Cardiac muscle cell (in vitro differentiated cells and primary cell): ENCODE results near the gene SPAG6. TPM values are rescaled to one million over a fixed set of nuclear protein-coding genes. Genes with fewer than 3 reads are reported as not detected.
"Not testable (repeated sequence)": the region's sequence is repeated elsewhere in the genome, so short reads cannot be mapped to it uniquely, and the experiment has no call there.

Source experiments
- DNase-seq, 2 donors: peaks; one replicate each; pipeline versions ENCODE4 v3.0.0 to v3.0.0-alpha.2; 2010 to 2017; ENCODE audit warnings: low read depth in 1 of 2, low spot score in 1 of 2
- H3K27ac ChIP-seq: fragments of 200-600 bp; sonication (generic); 2 replicates; pipeline ENCODE4 v1.5.1; 2016
- H3K27me3 ChIP-seq: fragments of 200-600 bp; sonication (generic); 2 replicates; pipeline ENCODE4 v1.6.0; 2016; ENCODE audit warnings: control low read depth
- H3K36me3 ChIP-seq: fragments of 200-600 bp; sonication (generic); 2 replicates; pipeline ENCODE4 v1.5.1; 2016; ENCODE audit warnings: control low read depth
- H3K4me1 ChIP-seq: fragments of 200-600 bp; sonication (generic); 2 replicates; pipeline ENCODE4 v1.8.1; 2017; ENCODE audit warnings: low read depth, mild to moderate bottlenecking, mixed run types
- H3K4me3 ChIP-seq: fragments of 200-600 bp; sonication (generic); 2 replicates; pipeline ENCODE4 v1.5.1; 2016; ENCODE audit warnings: mild to moderate bottlenecking
- H3K9me3 ChIP-seq: fragments of 200-600 bp; sonication (generic); 2 replicates; pipeline ENCODE4 v1.5.1; 2017; ENCODE audit warnings: low read depth, mild to moderate bottlenecking, control low read depth
- polyA plus RNA-seq: library from polyadenylated mRNA; unstranded; fragments of >200 nt; fragmentation: Nextera tagmentation; extraction: Ambion mirVana; gene quantifications from 2 replicates; pipeline ENCODE4 v1.2.1, GENCODE V29; 2016
- total RNA-seq: library from RNA; depleted of rRNA; stranded (reverse); fragments of >200 nt; gene quantifications from 2 replicates; pipeline ENCODE4 v1.2.3, GENCODE V29; 2016
- TF ChIP-seq, protein P1 (sequence below): IDR thresholded peaks from 2 replicates; pipeline ENCODE4 v1.5.1; 2012; ENCODE audit warnings: low read depth, mild to moderate bottlenecking, low read length

SPAG6 gene
- total and polyA plus RNA-seq, 2 experiments from 2014 or later, result not detected

DNA sequence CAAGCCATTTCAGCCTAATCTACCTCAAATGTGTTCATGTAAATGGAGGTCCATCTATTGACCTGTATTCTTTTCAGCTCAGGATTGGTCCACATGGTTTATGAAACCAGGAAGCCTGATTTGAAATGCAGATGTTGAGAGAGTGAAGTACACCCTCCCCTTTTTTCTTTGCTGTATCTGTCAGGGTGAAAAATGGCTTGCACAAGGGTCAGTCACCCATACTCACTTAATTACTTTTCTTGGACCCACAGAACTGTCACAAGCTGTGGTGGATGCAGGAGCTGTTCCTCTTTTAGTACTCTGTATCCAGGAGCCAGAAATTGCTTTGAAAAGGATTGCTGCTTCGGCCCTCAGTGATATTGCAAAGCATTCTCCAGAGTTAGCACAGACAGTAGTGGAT is 41.2 kb downstream of the SPAG6 start:
- Histone ChIP-seq H3K36me3 (no peaks in the 10 kb centered on the region), H3K27me3 (no peaks in the 10 kb centered on the region), H3K4me1 (no peaks in the 10 kb centered on the region), H3K4me3 (no peak overlapping the region), H3K9me3 (no peaks in the 10 kb centered on the region), H3K27ac (no peak overlapping the region)
- TF ChIP-seq, protein P1, sequence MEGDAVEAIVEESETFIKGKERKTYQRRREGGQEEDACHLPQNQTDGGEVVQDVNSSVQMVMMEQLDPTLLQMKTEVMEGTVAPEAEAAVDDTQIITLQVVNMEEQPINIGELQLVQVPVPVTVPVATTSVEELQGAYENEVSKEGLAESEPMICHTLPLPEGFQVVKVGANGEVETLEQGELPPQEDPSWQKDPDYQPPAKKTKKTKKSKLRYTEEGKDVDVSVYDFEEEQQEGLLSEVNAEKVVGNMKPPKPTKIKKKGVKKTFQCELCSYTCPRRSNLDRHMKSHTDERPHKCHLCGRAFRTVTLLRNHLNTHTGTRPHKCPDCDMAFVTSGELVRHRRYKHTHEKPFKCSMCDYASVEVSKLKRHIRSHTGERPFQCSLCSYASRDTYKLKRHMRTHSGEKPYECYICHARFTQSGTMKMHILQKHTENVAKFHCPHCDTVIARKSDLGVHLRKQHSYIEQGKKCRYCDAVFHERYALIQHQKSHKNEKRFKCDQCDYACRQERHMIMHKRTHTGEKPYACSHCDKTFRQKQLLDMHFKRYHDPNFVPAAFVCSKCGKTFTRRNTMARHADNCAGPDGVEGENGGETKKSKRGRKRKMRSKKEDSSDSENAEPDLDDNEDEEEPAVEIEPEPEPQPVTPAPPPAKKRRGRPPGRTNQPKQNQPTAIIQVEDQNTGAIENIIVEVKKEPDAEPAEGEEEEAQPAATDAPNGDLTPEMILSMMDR, result no peak
- DNase-seq, result peak in 1 of 2 donors; percentile 51

DNA sequence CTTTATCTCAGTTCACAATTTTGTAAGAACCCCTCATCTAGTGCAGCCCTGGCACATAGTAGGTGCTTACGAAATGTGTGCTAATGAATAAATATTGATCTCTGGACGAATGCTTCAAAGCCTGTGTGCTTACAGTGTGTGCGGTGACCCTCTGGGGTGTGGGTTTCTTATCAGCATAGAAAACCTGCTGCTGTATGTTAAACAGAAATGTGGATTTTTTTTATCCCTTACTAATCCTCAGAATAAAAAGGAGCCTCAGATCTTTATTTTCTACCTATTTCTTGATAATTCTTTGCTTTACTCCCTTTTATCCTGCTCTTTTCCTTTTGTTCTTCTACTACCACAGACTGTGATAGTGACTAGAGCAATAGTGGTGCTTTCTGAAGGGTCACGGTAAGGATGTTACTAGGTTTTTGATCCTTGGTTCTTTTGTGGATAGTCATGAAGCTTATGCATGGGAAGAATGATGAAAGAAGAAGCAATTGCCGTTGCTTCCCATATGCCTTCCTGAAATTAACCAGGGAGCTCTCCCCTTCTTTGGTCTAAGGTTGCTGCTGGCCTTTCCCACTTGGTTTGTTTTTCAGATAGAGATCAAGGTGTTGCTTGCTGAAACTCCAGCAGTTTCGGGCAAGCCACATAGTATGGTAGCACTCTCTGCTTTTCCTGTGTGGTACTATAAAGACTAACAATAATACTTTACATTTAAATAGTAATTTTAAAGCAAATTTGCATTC is 44.7 kb downstream of the SPAG6 start:
- DNase-seq, result no peak
- H3K9me3 ChIP-seq, result no peaks in the 10 kb centered on the region
- no peaks in the 10 kb centered on the region for H3K36me3 ChIP-seq
- H3K4me1 ChIP-seq, result no peaks in the 10 kb centered on the region
- H3K27ac ChIP-seq, result no peak overlapping the region
- TF ChIP-seq, protein P1, result no peak
- no peaks in the 10 kb centered on the region for H3K27me3 ChIP-seq
- H3K4me3 ChIP-seq, result no peak overlapping the region

GRCh38 chr10:22391600-22391999 is 46.3 kb downstream of the SPAG6 start:
- Histone ChIP-seq H3K4me3 (no peak overlapping the region), H3K9me3 (no peaks in the 10 kb centered on the region), H3K27ac (no peak overlapping the region), H3K36me3 (no peaks in the 10 kb centered on the region), H3K4me1 (no peaks in the 10 kb centered on the region), H3K27me3 (no peaks in the 10 kb centered on the region)
- TF ChIP-seq, protein P1, result no peak
- DNase-seq, result no peak

DNA sequence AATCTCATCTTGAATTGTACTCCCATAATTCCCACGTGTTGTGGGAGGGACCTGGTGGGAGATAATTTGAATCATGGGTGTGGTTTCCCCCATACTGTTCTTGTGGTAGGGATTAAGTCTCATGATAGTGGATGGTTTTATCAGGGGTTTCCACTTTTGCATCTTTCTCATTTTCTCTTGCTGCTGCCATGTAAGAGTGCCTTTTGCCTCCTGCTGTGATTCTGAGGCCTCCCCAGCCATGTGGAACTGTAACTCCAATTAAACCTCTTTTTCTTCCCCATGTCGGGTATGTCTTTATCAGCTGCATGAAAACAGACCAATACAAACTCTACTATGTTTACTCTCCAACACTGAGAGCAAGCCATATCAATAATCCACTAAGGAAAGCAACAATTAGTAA is 50.9 kb downstream of the SPAG6 start:
- not testable (repeated sequence) for H3K9me3 ChIP-seq, DNase-seq, H3K27me3 ChIP-seq, H3K27ac ChIP-seq, H3K4me1 ChIP-seq, H3K36me3 ChIP-seq, H3K4me3 ChIP-seq

GRCh38 chr10:22406916-22407315 is 61.6 kb downstream of the SPAG6 start:
- H3K27ac ChIP-seq, H3K4me1 ChIP-seq, H3K36me3 ChIP-seq, H3K9me3 ChIP-seq, H3K27me3 ChIP-seq, H3K4me3 ChIP-seq, DNase-seq: not testable (repeated sequence)

DNA sequence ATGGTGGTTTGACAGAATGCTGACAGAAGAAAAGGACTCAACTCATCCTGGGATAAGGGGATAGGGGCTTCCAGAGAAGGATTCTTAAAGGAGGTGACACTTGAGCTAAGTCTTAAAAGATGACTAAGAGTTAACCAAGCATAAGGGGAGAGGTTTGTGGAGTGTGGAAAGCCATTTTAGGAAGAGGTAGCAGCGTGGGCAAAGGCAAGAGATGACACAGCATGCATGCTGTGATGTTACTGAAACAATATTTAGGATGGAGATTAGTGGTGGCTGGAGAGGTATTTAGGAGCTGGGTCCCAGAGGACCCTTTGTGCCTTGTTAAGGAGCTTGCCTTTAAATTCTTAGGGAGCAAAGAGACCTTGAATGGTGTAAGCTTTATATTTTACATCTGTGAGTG is 65.1 kb downstream of the SPAG6 start:
- Histone ChIP-seq H3K4me1 (no peaks in the 10 kb centered on the region), H3K36me3 (no peaks in the 10 kb centered on the region), H3K27ac (no peak overlapping the region), H3K4me3 (no peak overlapping the region), H3K9me3 (no peaks in the 10 kb centered on the region), H3K27me3 (no peaks in the 10 kb centered on the region)
- TF ChIP-seq, protein P1, result no peak
- no peak for DNase-seq
